Hepatocyte (in vitro differentiated cells): ENCODE measurements around the gene PAM. TPM values are rescaled to one million over a fixed set of nuclear protein-coding genes. Genes with fewer than 3 reads are reported as not detected.
A peak's percentile ranks its signal among the peaks of the same experiment; 100 is the strongest.

Experiments
- DNase-seq: peaks from one replicate; pipeline ENCODE4 v3.0.0-alpha.2; 2016; ENCODE audit warnings: low spot score
- H2AFZ ChIP-seq: fragments of 200-600 bp; sonication (generic); 2 replicates; pipeline ENCODE4 v1.6.0; 2016; ENCODE audit warnings: antibody characterized with exemption, mild to moderate bottlenecking
- H3K27ac ChIP-seq: fragments of 200-600 bp; sonication (generic); 2 replicates; pipeline ENCODE4 v1.5.1; 2016; ENCODE audit warnings: mild to moderate bottlenecking
- H3K27me3 ChIP-seq: fragments of 200-600 bp; sonication (generic); 2 replicates; pipeline ENCODE4 v1.6.1; 2016
- H3K36me3 ChIP-seq: fragments of 200-600 bp; sonication (generic); replicated peaks from 2 replicates; pipeline ENCODE4 v1.5.1; 2016; ENCODE audit warnings: low read depth; ENCODE audit not compliant: insufficient read depth
- H3K4me1 ChIP-seq: fragments of 200-600 bp; sonication (generic); 2 replicates; pipeline ENCODE4 v1.5.1; 2016; ENCODE audit warnings: mild to moderate bottlenecking, moderate library complexity; ENCODE audit not compliant: insufficient read depth
- H3K4me2 ChIP-seq: fragments of 200-600 bp; sonication (generic); 2 replicates; pipeline ENCODE4 v1.6.0; 2016
- H3K4me3 ChIP-seq: fragments of 200-600 bp; sonication (generic); 2 replicates; pipeline ENCODE4 v1.5.1; 2016; ENCODE audit warnings: mild to moderate bottlenecking
- H3K79me2 ChIP-seq: fragments of 200-600 bp; sonication (generic); 2 replicates; pipeline ENCODE4 v1.6.0; 2017; ENCODE audit warnings: mild to moderate bottlenecking
- H3K9me2 ChIP-seq: fragments of 200-600 bp; sonication (generic); replicated peaks from 2 replicates; pipeline ENCODE4 v1.6.0; 2017; ENCODE audit warnings: mild to moderate bottlenecking; ENCODE audit not compliant: insufficient read depth
- H3K9me3 ChIP-seq: fragments of 200-600 bp; sonication (generic); 2 replicates; pipeline ENCODE4 v1.5.1; 2016; ENCODE audit warnings: low read depth, mild to moderate bottlenecking
- H4K20me1 ChIP-seq: fragments of 200-600 bp; sonication (generic); 2 replicates; pipeline ENCODE4 v1.6.0; 2016; ENCODE audit warnings: mild to moderate bottlenecking; ENCODE audit not compliant: insufficient read depth, poor library complexity, severe bottlenecking
- EZH2 ChIP-seq: fragments of 200-600 bp; sonication (generic); IDR thresholded peaks from 2 replicates; pipeline ENCODE4 v1.6.1; 2016; ENCODE audit warnings: antibody characterized with exemption, mild to moderate bottlenecking, borderline replicate concordance
- EZH2phosphoT487 ChIP-seq: fragments of 200-600 bp; sonication (generic); IDR thresholded peaks from one replicate; pipeline ENCODE4 v1.6.1; 2018; ENCODE audit warnings: antibody characterized with exemption, mild to moderate bottlenecking, low read depth, moderate library complexity; ENCODE audit not compliant: unreplicated experiment, severe bottlenecking
- WGBS: methylation state at CpG from one replicate; pipeline ENCODE4 v1.1.6; 2016; ENCODE audit warnings: low lambda C conversion rate; ENCODE audit errors: missing lambda C conversion rate; 5-methylcytosine and 5-hydroxymethylcytosine counted together
- polyA plus RNA-seq: library from polyadenylated mRNA; unstranded; fragments of >200 nt; fragmentation: Nextera tagmentation; extraction: Ambion mirVana; gene quantifications from 2 replicates; pipeline ENCODE4 v1.2.1, GENCODE V29; 2016
- total RNA-seq: library from RNA; depleted of rRNA; stranded (reverse); fragments of >200 nt; gene quantifications from 2 replicates; pipeline ENCODE4 v1.2.3, GENCODE V29; 2014
- TF ChIP-seq, protein P1 (sequence below): fragments of 200-600 bp; sonication (generic); IDR thresholded peaks from 2 replicates; pipeline ENCODE4 v1.5.1; 2016; ENCODE audit warnings: antibody characterized with exemption, mild to moderate bottlenecking; ENCODE audit not compliant: poor library complexity

The PAM gene
- total and polyA plus RNA-seq, 2 experiments from 2014 or later = 118 to 158 TPM

DNA sequence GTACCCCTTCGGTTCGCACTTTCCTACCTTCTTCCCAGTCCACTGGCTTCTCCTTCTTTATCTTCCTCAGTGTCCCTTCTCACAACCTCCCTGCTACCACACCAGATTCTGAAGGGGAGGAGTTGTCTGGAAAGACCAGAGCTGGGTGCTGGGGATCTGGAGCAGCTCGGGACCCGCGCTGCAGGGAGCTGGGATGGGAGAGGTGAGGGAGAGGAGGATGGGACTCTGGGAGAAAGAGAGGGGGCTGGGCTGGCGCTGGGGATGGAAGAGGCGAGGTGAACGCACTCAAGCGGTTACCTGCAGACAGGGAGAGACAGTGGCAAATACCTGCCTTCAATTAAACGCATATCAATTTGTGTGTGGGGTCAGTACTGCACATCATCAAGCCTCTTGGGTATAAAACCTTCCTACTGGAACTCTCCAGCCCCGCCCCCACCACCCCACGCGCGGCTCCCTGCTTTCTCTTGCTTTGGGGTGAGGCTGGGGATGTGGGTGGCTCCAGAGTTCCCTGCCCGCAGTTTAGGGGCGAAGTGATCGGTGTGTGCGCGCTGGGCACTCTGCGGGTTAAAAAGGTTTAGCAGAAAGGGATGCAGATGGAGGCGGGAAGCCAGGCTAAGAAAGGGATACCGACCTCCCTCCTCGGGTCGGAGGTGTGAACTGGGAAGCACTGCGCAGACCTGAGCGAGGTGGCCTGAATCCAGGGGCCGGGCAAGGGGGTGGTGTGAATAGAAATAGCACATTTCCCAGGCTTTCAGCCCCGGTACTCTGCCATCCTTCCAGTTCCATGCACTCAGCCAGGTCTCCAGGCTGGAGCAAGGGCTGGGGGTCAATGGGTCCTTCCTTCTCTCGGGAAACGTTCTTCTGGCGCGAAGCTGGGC lies 977 bp upstream of the PAM start:
- no peaks in the 10 kb centered on the region for H3K36me3 ChIP-seq
- peaks cover 6% of the 10 kb centered on the region for H3K4me1 ChIP-seq
- peak overlapping the region; percentile 93 for H3K4me2 ChIP-seq
- DNase-seq = no peak
- no peaks in the 10 kb centered on the region for H3K9me2 ChIP-seq
- no peaks in the 10 kb centered on the region for H3K9me3 ChIP-seq
- peaks cover 3% of the 10 kb centered on the region for H3K27me3 ChIP-seq
- H2AFZ ChIP-seq = peak overlapping the region; percentile 71
- H3K27ac ChIP-seq = peak overlapping the region; percentile 96
- TF ChIP-seq EZH2phosphoT487 = no peak
- H3K4me3 ChIP-seq = peak overlapping the region; percentile 86
- peaks cover 26% of the 10 kb centered on the region for H3K79me2 ChIP-seq
- no peaks in the 10 kb centered on the region for H4K20me1 ChIP-seq
- WGBS = 11% methylated on average over 29 of the region's 32 CpGs

DNA sequence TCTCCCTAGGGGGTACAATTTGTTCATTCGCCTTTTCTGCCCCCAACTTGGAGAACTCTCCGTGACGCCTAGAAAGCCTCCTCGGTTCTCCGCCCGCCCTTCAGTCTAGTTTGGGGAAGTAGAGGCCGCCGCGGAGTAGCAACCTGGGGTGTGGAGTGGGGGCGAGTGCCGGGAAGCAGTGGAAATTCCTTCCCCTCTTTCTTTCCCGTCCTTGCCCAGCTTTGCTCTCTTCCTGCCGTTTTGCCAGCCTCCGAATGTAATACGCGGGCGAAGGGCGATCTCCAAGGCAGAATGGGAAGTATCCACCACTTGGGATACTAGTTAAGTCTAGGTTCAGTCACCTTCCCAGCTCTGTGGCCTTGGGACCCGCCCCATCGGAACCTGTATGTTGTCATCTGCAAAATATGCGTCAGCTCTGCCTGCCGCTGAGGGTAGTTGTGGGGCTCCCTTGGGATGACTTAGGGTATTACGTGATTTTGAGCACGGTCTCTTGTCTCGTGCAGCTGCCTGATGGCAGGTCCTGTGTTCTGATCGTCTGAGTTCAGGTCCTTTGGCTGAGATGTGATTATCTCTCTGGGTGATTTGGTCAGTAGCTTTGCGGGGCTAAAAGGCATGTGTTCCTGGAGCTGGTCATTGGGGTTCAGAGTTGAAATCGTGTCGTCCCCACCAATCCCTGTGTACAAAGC lies 724 bp downstream of the PAM start:
- Histone ChIP-seq H3K4me2 (peak overlapping the region; percentile 93), H3K27ac (peak overlapping the region; percentile 96), H4K20me1 (no peaks in the 10 kb centered on the region), H3K4me3 (peak overlapping the region; percentile 86), H3K27me3 (no peaks in the 10 kb centered on the region), H3K79me2 (peaks cover 41% of the 10 kb centered on the region), H3K4me1 (peaks cover 8% of the 10 kb centered on the region), H3K9me3 (no peaks in the 10 kb centered on the region), H2AFZ (peak overlapping the region; percentile 71), H3K9me2 (no peaks in the 10 kb centered on the region), H3K36me3 (no peaks in the 10 kb centered on the region)
- DNase-seq = peak; percentile 88
- TF ChIP-seq EZH2phosphoT487 = no peak
- TF ChIP-seq, protein P1, sequence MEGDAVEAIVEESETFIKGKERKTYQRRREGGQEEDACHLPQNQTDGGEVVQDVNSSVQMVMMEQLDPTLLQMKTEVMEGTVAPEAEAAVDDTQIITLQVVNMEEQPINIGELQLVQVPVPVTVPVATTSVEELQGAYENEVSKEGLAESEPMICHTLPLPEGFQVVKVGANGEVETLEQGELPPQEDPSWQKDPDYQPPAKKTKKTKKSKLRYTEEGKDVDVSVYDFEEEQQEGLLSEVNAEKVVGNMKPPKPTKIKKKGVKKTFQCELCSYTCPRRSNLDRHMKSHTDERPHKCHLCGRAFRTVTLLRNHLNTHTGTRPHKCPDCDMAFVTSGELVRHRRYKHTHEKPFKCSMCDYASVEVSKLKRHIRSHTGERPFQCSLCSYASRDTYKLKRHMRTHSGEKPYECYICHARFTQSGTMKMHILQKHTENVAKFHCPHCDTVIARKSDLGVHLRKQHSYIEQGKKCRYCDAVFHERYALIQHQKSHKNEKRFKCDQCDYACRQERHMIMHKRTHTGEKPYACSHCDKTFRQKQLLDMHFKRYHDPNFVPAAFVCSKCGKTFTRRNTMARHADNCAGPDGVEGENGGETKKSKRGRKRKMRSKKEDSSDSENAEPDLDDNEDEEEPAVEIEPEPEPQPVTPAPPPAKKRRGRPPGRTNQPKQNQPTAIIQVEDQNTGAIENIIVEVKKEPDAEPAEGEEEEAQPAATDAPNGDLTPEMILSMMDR = no peak
- no peak for TF ChIP-seq EZH2
- 3% methylated on average over 29 of the region's 29 CpGs for WGBS

GRCh38 chr5:102758576-102758975 lies 3.5 kb downstream of the PAM start:
- Histone ChIP-seq H3K4me3 (no peak overlapping the region), H3K4me2 (no peak overlapping the region), H3K4me1 (peaks cover 28% of the 10 kb centered on the region), H3K36me3 (no peaks in the 10 kb centered on the region), H2AFZ (no peak overlapping the region), H3K79me2 (peaks cover 44% of the 10 kb centered on the region), H3K27me3 (no peaks in the 10 kb centered on the region), H3K27ac (no peak overlapping the region), H3K9me3 (no peaks in the 10 kb centered on the region), H3K9me2 (no peaks in the 10 kb centered on the region), H4K20me1 (no peaks in the 10 kb centered on the region)
- TF ChIP-seq, protein P1 = no peak
- TF ChIP-seq EZH2 (no peak), EZH2phosphoT487 (no peak)
- DNase-seq = no peak

GRCh38 chr5:102759289-102759688 lies 4.2 kb downstream of the PAM start:
- H3K4me1 ChIP-seq = peaks cover 28% of the 10 kb centered on the region
- H3K27ac ChIP-seq = no peak overlapping the region
- H2AFZ ChIP-seq = no peak overlapping the region
- no peak for DNase-seq
- no peak overlapping the region for H3K4me3 ChIP-seq
- no peaks in the 10 kb centered on the region for H3K9me2 ChIP-seq
- H3K79me2 ChIP-seq = peaks cover 52% of the 10 kb centered on the region
- TF ChIP-seq EZH2phosphoT487 (no peak), EZH2 (no peak)
- TF ChIP-seq, protein P1 = no peak
- no peaks in the 10 kb centered on the region for H3K36me3 ChIP-seq
- no peaks in the 10 kb centered on the region for H4K20me1 ChIP-seq
- H3K27me3 ChIP-seq = no peaks in the 10 kb centered on the region
- WGBS = 100% methylated on average over 1 of the region's 1 CpG
- no peaks in the 10 kb centered on the region for H3K9me3 ChIP-seq
- H3K4me2 ChIP-seq = no peak overlapping the region
